HG03354 (cell line): Measurements from ENCODE around the gene ANK2.

Source experiments
- ATAC-seq: cut with Tn5 transposase; IDR thresholded peaks from one replicate; pipeline ENCODE4 v1.9.1; 2021; ENCODE audit warnings: mild to moderate bottlenecking; ENCODE audit not compliant: unreplicated experiment, poor library complexity, severe bottlenecking

The ANK2 gene

GRCh38 chr4:113407409-113407808 is 358.0 kb downstream of the ANK2 start:
- ATAC-seq = no peak

GRCh38 chr4:113409181-113409580 is 359.7 kb downstream of the ANK2 start:
- no peak for ATAC-seq

- no peak for ATAC-seq
These were observed 361.2 kb downstream of the ANK2 start for GRCh38 chr4:113410686-113411085.

- no peak for ATAC-seq
These were observed 362.1 kb downstream of the ANK2 start for GRCh38 chr4:113411496-113411938.

GRCh38 chr4:113419631-113420030 is 370.2 kb downstream of the ANK2 start:
- ATAC-seq = no peak

GRCh38 chr4:113420938-113421337 is 371.5 kb downstream of the ANK2 start:
- no peak for ATAC-seq

GRCh38 chr4:113423631-113424030 is 374.2 kb downstream of the ANK2 start:
- ATAC-seq = no peak

GRCh38 chr4:113433116-113433515 is 383.7 kb downstream of the ANK2 start:
- ATAC-seq = no peak
